GM10847 (cell line): ENCODE measurements around the gene KRT83.

Experiments used
- POLR2A ChIP-seq: IDR thresholded peaks from 2 replicates; pipeline ENCODE4 v1.6.1; 2011; ENCODE audit not compliant: insufficient read length; ENCODE audit errors: extremely low read depth

KRT83 gene

GRCh38 chr12:52308806-52309425, 12.3 kb downstream of the KRT83 start:
- TF ChIP-seq POLR2A, result no peak

DNA sequence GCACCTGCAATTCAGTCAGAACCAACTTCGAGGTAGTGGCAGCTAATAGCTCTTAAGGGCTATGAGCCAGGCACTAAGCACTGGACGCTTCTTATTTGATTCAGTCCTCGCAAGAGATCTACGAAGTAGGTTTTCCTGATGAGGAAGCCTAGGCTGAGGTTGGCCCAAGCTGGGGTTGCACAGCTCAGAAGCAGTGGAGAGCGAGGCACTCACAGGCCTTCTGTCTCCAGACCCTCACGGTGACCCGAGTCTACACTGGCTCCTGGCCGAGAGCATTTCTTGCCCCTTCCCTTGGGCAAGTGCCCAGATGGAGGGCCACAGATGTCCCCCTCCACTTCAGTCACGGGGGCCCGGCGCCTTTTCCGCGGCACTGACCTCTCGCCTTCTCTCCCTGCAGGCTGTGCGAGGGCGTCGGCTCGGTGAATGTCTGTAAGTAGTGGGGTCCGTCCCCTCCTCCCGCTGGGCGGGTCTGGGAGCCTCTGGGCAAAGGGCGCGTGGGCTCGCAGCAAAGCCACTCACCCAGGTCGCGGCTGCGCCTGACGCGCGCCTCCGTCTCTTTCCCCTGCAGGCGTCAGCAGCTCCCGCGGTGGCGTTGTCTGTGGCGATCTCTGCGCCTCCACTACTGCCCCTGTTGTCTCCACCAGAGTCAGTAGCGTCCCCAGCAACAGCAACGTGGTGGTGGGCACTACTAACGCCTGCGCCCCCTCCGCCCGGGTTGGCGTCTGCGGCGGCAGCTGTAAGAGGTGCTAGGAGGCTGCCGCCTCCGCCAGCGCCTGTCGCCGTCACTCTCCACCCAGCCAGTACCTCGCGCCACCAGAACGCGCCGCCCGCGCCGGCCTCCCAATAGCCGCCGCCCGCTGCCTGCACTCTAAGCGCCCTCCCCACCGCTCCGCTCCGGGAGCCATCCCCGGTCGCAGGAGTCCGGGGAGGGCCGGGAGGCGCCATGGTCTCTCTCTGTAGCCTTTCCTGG, 13.1 kb downstream of the KRT83 start:
- TF ChIP-seq POLR2A, result no peak

DNA sequence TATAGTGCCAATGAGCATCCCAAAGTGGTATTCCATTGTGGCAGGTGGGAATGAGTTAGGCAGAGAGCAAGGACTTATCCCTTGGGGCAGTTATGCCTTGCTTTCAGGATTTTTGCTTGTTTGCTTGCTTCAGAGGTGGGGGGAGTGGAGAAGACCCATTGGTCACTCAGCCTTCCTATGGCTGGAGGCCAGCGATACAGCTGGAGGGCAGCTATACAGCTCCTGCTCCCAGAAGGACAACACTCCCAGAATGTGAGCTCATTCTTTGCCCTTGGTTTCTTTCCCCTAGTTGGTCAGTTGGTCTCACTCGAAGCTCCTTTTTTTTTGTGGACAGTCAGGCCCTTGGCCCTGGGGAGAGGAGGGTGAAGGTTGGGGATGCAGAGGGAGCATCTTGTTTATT, 14.5 kb downstream of the KRT83 start:
- no peak for TF ChIP-seq POLR2A

GRCh38 chr12:52305921-52306705, 15.1 kb downstream of the KRT83 start:
- no peak for TF ChIP-seq POLR2A

DNA sequence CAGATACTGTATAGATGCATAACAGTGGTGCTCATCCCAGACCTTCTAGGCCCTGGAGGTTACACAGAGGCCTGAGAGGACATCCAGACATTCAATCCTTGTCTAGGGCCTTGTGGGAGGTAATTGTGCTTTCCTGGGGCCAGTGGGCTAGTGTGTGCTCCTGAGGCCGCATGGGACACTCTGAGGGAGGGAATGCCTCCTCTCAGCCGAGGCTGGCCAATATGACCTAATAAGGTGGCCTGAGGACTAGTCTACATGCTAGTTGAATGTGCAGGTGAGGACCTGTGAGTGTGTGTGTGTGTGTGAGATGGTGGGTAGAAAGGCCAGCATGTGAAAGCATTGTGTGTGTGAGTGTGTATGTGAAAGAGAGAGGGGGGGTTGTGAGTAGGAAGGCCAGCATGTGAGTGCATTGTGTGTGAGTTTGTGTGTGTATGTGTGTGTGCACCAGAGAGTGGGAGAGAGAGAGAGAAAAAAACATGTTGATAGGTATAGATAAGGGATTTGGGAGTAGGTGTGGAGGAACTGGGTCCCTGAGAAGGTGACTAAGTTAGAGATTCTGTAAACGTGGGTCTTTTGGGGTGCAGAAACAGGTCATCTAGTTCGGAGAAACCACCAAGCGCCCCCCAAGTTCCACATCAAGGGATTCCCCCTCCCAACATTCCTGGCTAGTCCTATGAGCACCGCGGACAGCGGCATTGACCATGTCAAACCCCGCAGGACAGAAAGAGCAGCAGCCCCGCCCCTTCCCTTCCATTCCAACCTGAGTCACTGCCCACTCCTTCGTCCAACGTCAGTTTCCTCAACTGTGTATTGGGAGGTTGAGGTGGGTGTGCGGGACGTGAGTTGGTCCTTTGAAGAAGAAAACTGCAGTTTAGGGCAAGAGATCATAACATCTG, 20.2 kb downstream of the KRT83 start:
- no peak for TF ChIP-seq POLR2A

DNA sequence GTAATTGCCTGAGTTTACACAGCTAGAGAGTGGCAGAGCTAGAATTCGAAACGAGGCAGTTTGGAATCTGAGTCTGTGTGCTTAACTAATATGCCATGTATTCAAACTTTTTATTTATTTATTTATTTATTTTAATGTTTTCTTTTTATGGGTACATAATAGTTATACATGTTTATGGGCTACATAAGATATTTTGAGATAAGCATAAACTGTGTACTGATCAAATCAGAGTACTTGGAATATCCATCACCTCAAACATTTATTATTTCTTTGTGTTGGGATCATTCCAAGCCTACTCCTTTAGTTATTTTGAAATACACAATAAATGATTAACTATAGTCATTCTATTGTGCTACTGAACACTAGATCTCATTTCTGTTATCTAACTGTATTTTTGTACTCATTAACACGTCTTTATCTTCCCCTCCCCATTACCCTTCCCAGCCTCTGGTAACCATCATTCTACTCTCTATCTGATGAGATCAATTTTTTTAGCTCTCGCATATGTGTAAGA, 22.5 kb downstream of the KRT83 start:
- no peak for TF ChIP-seq POLR2A

DNA sequence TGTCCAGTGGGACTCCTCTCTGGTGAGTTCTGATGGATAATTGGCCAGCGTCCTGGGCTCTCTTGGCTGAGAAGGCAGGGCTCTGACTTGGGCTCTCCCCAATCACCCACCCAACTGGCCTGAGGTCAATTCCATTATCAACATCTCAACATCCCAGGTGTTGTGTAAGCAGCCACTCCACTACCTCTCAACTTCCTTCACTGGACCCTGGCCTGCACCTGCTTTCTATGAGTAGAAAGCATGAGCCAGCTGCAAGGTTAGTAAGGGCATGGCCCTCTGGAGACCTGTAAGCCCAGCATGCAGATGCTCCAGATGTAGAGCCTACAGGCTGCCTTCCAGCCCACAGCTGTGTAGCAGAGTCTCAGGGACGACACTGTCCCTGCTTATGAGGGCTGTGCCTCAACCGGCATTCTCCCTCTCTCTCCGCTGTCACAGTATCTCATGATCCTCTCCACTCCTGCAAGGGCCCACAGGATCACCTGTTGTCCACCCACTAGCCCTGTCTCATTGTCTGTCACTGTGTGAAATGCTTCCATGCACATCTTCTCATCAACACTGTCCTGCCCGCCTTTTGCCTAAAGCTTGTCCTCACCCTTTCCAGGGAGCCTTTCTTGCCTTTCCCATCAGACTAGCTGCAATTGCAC, 24.5 kb downstream of the KRT83 start:
- TF ChIP-seq POLR2A, result no peak

GRCh38 chr12:52295663-52296062, 25.5 kb downstream of the KRT83 start:
- TF ChIP-seq POLR2A, result no peak

GRCh38 chr12:52294803-52295202, 26.4 kb downstream of the KRT83 start:
- no peak for TF ChIP-seq POLR2A

DNA sequence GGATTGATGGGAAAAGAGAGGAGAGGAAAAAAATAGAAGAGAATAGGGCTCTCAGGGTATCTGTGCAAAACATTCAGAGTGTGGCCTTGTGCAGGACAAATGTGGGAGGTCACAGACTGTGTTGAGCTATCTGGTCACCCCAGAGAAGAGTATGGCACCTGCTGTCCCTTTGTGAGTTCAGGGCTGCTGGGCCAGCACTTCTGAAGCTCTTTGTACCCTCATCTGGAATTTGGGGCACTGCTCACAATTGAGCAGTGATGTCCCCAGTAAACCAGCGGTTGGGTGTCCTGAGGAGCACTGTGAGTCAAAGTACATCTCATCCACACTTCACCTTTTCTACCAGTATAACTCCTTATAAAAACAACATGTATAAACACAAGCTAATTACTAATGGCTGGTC, 27.3 kb downstream of the KRT83 start:
- TF ChIP-seq POLR2A, result no peak

DNA sequence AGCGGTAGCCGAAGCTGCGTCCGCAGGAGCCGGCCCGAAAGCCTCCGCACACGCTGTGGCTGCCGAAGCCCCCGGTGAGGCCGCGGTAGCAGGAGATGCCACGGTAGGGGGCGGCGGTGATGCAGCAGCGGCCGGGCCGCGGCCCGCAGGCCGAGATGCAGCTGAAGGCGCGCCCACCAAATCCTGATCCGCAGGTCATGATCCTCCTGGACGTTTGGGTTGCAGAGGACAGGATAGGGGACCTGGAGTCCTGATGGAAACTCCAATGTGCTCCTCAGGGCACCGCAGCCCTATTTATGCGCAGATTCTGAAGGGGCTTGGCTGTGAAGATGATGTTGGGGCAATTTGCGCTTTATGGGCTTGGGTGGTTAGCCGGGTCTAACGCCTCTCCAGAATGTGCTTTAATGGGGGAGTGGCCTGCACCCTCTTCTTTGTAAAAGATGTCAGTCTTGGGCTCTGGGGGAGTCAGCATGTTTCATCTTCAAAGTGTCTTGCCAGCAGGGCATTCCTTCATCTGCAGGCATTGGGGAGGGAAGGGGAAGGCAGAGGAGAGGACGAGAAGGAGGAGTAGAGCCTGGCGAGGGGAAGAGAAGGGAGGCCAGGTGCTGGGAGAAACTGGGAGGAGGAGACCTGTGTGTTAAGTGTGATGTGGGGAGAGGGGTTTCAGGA, 29.8 kb downstream of the KRT83 start, which contains the start of gene KRT81:
Gene KRT81, minus strand, starts transcription at position 268 of the 669 bp plus-strand sequence. Its CDS starts 69 bp downstream, at position 199.
- TF ChIP-seq POLR2A, result no peak

GRCh38 chr12:52285851-52286530, 35.2 kb downstream of the KRT83 start:
- no peak for TF ChIP-seq POLR2A

GRCh38 chr12:52285172-52285745, 35.9 kb downstream of the KRT83 start:
- TF ChIP-seq POLR2A, result no peak
